ENCODE data around the gene GOLGA6L7.
"Not testable (repeated sequence)": the region's sequence is repeated elsewhere in the genome, so short reads cannot be mapped to it uniquely, and the experiment has no call there.

Gene GOLGA6L7, protein sequence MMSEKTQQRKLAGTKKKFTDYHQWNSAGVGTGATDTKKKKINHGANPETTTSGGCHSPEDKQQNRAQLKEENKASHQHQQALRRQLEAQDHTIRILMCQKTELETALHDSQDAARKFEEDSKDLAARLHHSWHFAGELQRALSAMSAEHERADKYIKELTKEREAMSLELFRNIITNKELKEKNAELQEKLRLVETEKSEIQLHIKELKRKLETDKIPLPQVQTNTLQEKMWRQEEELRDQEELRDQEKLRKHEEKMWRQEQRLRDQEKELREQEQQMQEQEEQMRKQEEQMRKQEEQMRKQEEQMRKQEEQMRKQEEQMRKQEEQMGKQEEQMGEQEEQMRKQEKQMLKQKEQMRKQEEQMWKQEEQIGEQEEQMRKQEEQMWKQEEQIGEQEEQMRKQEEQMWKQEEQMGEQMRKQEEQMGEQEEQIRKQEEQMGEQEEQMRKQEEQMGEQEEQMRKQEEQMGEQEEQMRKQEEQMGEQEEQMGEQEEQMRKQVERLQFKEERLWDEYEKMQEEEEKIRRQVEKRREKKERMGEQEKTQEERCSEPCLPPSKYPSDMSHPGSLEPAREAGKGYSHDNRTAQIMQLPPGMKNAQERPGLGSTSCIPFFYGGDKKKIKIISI
- 0 reads per million in 3 experiments for total RNA-seq

DNA sequence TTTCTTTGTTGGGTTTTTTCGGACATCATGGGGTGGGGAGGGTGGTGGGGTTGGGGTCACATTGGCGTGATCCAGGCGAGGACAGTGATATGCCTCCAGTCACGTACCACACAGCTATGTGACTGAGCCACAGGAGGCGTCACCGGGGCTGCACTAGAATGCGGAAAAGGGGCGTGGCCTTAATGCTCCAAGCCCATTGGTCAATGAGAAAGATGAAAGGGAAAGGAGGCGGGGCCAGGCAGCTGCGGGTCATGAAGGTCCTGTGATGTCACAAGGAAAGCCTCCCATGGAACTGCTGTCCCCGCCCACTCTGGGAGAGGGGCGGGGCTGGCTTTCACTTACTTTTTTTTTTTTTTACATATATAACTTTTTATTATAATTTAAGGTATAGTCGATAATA is at the start of gene GOLGA6L7:
TSS of gene GOLGA6L7 (minus strand) at position 124 of the 400 bp plus-strand sequence. CDS start at position 29, 95 bp downstream.
- not testable (repeated sequence) for DNase-seq

DNA sequence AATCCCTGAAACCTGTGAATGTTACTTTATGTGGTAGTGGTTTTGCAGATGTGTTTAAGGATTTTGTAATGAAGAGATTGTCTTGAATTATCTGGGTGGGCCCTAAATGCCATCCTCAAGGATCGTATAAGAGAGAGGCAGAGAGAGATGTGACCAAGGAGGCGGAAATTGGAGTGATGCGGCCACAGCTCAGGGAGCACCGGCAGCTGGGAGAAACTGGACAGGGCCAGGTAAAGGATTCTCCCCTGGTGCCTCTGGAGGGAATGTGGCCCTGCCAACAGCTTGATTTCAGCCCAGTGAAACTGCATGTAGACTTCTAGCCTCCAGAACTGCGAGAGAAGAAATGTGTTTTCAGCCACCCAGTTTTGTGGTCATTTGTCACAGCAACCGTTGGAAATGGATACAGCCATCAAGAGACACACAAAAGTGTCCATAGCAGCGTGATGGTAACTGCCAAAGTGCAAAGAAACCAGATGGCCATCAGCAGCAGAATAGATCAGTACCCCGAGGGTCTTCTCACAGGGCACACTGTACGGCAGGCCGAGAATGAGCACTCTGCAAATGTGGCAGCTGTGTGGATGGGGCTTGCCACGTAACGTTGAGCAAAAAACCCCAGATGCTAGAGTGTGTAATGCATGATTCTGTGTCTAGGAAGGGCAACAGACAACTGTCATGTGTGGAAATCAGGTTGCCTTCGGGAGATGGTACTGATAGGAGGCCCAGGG is 49.6 kb upstream of the GOLGA6L7 start:
- DNase-seq: no peak

DNA sequence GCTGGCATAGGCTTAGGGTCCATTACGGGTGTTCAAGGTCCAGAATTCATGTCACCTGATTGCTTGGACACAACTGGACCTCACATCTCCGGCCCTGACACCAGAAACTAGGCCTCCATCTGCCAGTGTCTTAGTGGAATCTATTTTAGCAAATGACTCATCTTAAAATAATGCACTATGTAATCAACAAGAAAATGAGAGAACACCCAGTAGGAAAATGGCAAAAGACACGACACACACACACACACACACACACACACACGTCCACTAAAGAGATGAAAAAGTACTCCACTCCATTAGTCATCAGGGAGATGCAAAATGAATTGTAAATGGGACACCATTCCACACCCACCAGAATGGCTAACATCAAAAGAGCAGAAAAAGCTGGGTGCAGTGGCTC is 48.5 kb upstream of the GOLGA6L7 start:
- no peak for DNase-seq

DNA sequence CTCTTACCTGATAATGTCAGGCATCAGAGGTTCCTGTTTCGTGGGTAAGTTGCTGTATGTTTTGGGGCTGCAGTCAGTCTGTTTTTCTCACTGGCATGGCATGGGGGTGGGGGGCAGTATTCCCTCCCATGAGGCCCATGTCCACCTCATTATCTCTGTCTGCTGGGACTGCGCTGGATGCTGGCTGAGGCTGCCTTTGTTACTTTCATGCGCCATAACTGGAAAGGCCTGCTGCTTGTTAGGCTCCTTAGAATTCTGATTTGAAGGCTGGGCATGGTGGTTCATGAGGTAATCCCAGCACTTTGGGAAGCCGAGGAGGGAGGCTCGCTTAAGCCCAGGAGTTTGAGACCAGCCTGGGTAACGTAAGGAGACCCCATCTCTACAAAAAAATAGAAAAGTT is 47.1 kb upstream of the GOLGA6L7 start:
- DNase-seq: no peak

DNA sequence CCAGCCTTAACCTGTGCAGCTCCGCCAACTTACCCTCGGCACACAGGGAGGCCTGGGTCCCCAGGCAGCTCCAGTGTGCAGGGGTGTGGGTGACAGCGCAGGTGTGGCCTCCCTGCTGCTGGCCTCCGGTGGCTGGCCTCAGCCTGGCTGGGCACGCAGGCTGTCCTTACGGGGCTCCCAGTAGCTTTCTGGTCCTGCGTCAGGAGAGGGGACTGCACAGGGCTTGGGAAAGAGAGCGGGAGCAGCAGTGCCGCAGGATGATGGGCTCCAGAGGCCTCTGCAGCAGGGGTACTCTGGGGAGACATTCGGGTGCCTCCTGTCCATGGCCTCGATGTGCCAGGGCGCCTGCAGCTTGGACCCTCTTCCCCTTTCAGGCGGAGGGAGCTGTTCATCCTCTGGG is 46.7 kb upstream of the GOLGA6L7 start:
- DNase-seq: no peak

DNA sequence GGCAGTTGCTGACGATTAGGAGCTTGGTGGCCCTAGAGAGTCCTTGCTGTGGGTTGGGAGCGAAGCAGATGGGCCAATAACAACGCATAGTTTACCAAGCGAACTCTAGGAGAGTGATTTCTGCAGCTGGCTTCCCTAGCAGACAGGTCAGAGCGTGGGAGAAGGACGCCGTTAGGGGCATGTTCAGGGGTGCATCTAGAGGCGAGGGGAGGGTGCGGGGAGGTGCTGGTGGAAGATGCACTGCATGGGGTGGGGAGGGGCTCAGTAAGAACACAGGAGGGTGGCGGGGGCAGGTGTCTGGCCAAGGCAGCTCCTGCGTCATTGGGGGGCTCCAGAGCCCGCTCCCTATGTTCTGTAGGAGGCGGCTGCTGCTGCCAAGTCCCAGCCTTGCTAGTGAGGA is 46.2 kb upstream of the GOLGA6L7 start:
- no peak for DNase-seq

DNA sequence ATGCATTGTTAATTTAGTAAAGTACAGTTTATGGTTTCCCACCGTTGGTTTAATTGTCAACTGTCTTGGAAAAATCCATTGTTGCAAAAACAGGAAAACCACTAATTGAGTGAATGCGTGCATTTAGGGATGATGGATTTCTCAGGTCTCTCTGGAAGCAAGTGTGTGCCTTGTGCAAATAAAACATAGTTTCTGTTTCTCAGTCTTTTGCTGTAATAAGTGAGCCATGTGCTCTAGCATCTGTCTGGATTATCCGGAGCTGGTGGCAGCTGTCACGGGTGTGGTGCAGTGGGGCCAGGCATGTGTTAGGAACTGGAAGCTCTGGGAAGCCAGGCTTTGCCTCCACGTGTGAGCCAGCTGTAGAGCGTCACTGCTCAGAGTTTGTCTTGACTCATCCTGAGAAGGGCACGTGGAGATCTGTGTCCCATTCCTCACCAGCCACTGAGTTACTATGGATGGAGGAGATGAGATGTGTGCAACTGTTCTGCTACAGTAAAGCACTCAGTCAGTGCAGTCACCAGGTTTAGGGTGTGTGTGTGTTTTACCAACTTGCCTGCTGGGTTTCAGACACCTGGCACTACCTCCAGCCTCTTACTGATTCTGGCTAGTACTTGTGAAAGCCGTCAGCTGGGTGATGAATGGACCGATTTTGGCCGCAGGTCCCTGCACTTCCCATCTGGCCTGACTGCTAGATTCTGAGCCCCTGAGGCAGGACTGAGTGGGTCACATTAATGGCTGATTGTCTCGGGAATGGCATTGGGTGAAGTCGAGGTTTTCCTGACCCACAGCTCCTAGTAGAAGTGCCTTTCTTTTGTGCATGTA is 44.6 kb upstream of the GOLGA6L7 start:
- DNase-seq: no peak

DNA sequence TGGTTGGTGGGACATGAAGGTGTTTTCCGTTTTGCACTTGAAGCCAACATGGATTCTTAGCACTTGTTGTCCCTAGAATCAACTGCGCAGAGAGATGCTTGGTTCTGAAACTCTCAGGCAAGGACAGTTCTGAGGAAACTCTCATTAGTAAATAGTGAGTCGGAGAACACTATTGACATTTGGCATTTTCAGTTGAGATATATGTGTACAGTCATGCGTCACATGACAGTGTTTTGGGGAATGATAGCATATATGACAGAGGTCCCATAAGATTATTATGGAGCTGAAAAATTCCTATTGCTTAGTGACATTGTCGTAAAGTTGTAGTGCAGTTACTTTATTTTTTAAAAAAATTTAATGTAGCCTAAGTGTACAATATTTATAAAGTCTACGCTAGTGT is 43.1 kb upstream of the GOLGA6L7 start:
- no peak for DNase-seq

DNA sequence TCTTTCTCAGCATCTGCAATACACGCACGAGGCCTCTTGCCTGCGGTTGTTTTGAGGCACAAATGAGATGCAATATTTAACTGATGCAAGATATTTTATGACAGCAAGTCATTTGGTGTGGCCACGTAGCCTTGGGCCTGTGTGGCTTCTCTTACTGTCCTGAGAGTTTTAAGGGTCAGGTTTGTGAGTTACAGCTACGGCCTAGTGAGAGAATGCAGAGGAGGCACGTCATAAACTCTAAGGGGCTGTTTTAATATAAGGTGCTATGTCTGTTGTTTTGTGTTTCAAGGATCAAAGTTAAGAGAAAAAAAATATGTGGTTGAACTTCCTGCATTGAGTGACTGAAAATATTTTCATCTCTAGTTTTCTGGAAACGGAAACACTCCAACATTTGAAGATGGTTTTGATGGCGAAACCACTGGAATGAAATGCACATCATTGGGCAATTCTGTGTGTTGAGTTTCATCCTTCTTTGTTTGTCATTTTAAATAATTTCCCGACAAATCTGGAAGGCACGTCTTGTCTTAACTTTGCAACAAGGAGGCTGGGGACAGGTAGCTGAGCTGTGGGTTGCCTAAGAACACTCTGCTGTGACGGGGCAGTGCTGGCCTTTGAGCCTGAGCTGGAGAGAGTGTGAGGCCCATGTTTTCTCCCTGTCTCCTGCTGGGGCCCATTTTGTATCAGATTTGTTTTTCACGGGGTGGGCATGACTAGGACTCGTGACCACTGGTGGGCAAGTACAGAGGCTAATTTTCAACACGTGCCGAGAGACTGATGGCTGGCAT is 42.5 kb upstream of the GOLGA6L7 start:
- peak; percentile 65 for DNase-seq

DNA sequence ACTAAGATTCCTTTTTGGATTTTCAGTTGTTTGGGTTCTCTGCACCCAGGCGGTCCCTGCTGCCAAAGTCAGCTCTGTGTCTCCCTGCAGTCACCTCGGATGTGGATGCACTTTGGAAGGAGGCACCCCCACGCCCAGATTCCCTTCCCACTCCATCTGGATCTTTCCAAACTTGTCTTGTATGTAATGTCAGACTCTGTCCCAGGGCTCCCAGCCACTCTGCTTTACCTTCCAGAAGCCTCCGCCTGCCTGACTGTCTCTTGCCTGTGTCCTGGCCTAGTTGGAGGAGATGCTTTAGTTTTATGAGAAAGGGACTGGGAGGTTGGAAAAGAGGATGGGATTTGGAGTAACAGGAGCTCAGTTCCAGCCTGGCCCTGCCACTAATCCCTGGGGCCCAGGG is 41.8 kb upstream of the GOLGA6L7 start:
- DNase-seq: not testable (repeated sequence)

DNA sequence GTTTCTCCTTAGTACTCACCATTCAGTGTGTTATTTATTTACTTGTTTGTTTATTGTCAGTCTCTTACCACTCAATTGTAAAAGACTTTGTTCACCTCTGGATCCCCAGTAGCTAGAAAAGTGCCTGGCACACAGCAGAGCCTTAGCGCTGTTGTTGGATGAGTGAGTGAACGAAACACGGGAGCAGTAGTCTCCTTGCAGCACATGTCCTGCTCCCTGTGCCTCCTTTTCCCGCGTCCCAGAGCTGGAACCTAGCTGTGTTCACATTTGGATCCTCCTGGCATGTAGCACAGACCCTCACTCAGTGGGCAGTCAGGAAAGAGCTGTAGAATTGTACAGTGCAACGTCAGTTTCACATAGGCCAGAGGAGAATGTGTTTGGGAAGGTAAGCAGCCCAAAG is 41.4 kb upstream of the GOLGA6L7 start:
- not testable (repeated sequence) for DNase-seq

DNA sequence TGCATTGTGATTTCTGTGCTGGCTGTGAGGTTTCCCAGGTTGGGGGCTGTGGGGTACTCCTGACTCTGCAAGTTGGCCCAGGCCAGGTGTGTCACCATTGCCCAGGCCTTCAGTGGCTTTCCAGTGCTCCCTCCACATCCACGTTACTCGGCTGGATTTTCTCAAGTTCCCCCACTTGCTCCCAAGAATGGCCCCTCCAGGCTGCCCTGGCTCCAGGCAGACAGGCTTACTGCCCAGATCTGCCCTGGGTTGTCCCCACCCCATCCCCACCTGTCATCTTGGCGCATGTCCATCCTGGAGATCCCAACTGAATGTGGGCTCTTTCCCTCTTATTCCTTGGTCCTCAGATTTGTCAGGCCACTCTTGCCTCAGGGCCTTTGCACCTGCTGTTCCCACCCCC is 40.9 kb upstream of the GOLGA6L7 start:
- no peak for DNase-seq

DNA sequence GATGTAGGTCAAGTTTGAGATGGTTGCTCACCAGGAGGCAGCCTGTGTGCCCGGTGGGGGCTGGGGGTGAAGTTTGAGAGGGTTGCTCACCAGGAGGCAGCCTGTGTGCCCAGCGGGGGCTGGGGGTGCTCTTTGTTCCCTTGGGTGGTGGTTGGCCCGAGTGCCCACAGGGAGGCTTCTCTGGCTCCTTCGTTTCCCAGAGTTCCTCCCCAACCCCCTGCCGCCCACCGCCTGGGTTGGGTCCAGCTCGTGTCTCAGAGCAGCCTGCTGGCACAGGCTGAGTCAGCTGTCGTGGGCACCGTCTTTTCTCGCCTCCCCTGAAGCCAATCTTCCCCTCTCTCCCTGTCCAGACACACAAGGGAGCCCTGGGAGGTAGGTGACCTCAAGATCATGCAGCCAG is 40.5 kb upstream of the GOLGA6L7 start:
- no peak for DNase-seq

DNA sequence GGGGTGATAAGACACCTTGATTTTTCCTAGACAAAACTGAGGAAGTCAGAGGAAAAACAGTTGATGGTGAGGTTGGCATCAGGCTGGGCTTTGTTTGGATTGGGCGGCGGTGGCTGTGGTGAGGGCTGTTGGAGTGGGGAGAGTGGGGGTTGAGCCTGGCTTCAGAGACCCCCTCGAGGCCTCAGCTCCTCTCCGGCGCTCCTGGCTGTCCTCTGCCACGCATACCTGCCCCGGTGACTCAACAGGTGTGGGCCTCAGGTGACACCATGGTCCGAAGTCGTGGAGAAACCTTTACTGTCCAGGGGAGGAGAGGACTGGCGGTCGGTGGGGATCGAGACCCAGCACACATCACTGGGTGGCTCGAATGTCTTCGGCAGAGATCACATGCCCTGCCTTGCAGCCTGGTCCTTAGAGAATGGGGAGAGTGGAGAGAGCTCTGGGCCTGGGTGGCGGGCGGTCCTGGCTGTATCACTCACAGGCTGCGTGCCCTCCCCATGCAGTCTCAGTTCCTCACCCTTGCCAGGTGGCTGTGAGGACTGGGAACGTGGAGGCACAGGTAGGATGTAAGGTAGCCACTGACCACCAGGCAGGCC is 40.0 kb upstream of the GOLGA6L7 start:
- DNase-seq: no peak

DNA sequence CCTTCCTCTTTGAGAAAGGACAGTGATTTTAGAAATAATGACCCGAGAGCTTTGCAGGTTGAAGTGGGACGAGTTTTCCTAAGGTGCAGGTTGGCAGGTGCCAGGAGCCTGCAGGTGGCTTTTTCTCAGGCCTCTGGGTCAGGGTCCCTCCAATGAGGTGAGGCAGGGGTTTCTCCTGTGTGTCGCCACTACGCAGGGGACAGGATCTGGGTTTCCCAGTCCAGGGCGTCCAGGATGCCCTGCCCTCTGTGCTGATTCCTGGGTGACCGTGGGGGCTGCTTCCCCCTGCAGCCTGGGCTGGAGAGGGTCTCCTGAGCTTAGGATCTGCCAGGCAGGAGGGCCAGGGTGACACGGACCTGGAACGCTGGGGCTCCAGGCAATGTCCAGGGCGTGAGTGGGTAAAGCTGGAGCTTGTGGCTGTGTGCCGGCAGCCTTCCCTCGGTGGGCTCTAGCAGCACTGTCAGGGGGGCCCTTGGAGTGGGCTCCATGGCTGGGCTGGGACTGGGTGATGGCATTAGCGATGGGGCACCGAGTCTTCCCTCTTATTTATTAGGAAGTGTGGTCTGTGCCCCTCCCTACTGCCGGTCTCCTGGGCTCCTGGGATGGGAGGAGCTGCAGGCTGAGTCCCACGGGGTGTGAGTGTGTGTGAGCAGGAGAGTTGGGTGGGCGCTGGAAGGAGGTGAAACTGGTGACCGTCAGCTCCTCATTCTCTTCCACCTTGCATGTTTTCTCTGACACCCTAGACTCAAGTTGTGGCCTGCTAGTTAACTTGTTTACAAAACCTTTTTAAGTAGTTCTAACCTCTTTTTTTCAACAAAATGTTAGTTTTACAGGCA is 39.1 kb upstream of the GOLGA6L7 start:
- DNase-seq: no peak

DNA sequence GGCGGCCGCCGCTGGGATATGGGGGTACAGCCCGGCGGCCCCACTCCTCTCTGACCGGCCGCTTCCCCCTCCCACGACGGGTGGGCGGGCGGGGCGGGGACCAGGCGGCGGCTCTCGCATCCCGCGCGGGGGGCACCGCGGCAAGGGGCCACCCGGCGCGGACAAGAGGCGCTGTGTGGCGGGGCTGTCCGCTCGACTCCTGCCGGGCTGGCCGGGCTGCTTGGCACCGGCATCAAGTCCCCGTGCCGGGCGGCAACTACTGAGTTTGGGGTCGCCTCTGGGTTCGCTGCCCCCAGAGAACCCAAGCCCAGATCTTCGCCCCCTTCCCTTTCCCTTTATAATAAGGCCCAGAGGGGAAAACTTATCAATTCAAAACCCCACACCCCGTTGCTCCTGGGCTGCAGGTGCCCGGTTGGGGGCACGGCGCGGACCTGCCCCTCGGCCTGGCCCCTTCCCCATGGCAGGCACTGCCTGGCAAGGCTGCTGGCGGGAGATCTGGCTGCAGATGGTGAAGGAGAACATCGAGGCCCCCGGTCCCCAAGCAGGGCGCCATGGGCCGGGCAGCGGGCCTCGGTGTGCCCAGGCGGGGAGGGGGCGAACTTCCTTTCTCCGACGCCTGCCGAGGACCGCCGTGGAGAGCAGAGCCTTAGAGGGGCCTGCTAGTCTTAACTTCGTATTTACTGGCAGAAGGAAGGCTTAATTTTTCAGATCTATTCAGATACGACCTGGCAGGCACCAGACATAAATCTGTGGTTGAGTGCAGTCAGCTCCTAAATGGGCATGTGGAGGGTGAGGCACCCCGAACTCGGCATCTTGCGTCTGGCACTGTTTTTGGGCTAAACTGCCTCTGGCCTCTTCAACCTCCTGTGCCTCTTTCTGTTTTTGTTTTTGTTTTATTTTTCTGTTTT is 38.2 kb upstream of the GOLGA6L7 start:
- no peak for DNase-seq

DNA sequence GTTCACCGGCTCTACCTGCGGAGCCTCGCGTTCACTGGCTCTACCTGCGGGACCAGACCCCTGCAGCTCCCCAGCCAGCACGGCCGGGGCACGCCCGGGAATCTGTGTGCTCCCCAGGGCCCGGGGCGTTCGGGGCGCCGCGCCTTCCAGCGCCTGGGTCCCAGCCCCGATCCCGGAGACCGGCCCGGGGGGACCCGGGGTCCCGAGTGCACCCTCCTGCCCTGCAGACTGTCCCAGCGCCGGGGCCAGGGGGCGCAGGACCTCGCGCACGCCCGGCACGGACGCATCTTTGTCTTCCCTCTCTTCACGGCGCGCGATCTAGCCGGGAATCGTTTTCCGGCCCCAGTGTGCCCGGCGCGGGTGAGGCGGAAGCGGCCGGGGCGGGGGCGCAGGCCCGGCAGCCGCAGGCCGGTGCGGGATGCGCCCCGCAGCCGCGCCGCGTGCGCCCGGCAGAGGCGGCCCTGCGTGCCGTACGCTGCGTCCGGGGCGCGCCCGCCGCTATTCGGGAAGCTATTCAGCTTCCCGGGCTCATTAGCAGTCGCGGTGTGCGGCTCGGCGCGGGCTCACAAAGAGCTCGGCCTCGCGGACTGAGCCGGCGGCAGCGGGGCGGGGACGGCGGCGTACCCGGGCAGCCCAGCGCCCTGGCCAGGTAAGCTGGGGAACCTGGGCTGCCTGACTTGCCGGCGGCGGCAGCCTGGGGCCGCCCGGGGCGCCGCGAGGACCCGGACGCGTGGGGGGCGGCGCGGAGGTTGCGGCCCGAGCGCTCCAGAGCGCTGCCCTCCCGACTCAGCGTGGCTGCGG is 37.4 kb upstream of the GOLGA6L7 start, which contains the start of gene APBA2:
TSS of gene APBA2 (plus strand) at position 345 of the 801 bp plus-strand sequence. CDS start 167,911 bp downstream, outside the sequence.
- DNase-seq: peak; percentile 50

DNA sequence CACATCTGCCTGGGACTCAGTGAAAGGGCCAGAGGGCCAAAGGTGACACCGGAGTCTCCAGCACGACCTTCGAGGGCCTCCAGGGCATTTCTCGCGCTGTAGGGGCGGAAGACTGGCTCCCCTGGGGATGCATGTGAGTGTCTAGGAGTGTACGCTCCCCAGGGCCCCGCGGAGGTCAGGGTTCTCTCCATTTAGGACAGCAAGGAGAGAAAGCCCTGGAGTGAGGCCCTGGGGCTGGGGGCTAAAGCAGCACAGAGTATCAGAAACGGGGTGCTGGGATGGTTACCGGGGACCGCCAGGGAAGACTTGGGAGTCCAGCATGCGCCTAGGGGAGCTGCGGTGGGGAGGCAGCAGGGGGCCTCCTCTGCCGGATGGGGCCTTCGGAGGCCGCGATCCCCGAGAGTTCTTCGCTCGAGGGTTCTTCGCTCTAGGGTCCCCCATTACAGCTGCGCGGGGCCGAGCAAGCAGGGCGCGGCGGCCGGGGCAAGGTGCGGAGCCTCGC is 36.7 kb upstream of the GOLGA6L7 start:
- DNase-seq: no peak

All from central memory CD4-positive, alpha-beta T cell (primary cell).